GM18511 (cell line): ENCODE data around the gene C9orf153.

Source experiments
- ATAC-seq: cut with Tn5 transposase; IDR thresholded peaks from one replicate; pipeline ENCODE4 v1.9.1; 2021; ENCODE audit warnings: mild to moderate bottlenecking, moderate library complexity; ENCODE audit not compliant: unreplicated experiment

C9orf153 gene

GRCh38 chr9:86272221-86272620 lies 12.8 kb upstream of the C9orf153 start:
- ATAC-seq, result no peak

GRCh38 chr9:86263876-86264275 lies 4.4 kb upstream of the C9orf153 start:
- no peak for ATAC-seq

- no peak for ATAC-seq
Observed at GRCh38 chr9:86262492-86262891, 3.0 kb upstream of the C9orf153 start.

GRCh38 chr9:86257391-86257790 lies 2.1 kb downstream of the C9orf153 start:
- ATAC-seq, result no peak

GRCh38 chr9:86256653-86257052 lies 2.8 kb downstream of the C9orf153 start:
- ATAC-seq, result no peak

GRCh38 chr9:86253577-86253976 lies 5.9 kb downstream of the C9orf153 start:
- ATAC-seq, result no peak

- ATAC-seq, result no peak
Observed at GRCh38 chr9:86252870-86253269, 6.6 kb downstream of the C9orf153 start.

GRCh38 chr9:86250123-86250522 lies 9.3 kb downstream of the C9orf153 start:
- ATAC-seq, result no peak

GRCh38 chr9:86248746-86249145 lies 10.7 kb downstream of the C9orf153 start:
- no peak for ATAC-seq

GRCh38 chr9:86246752-86247161 lies 12.7 kb downstream of the C9orf153 start:
- peak; percentile 96 for ATAC-seq

- ATAC-seq, result no peak
Observed at GRCh38 chr9:86242071-86242470, 17.4 kb downstream of the C9orf153 start.

GRCh38 chr9:86241216-86241615 lies 18.2 kb downstream of the C9orf153 start:
- ATAC-seq, result no peak

- ATAC-seq, result no peak
Observed at GRCh38 chr9:86238861-86239770, 20.3 kb downstream of the C9orf153 start.

- ATAC-seq, result no peak
Observed at GRCh38 chr9:86230858-86231257, 28.6 kb downstream of the C9orf153 start.

GRCh38 chr9:86222667-86223066 lies 36.8 kb downstream of the C9orf153 start:
- no peak for ATAC-seq

GRCh38 chr9:86219606-86220005 lies 39.9 kb downstream of the C9orf153 start:
- ATAC-seq, result no peak

- no peak for ATAC-seq
Observed at GRCh38 chr9:86217076-86217755, 42.2 kb downstream of the C9orf153 start.

GRCh38 chr9:86207193-86207592 lies 52.3 kb downstream of the C9orf153 start:
- no peak for ATAC-seq

GRCh38 chr9:86202338-86202882 lies 57.0 kb downstream of the C9orf153 start:
- ATAC-seq, result peak; percentile 80

- ATAC-seq, result peak; percentile 27
Observed at GRCh38 chr9:86201474-86202337, 57.8 kb downstream of the C9orf153 start.
